ENCODE results near the gene FOXJ1.
A peak's percentile ranks its signal among the peaks of the same experiment; 100 is the strongest.

The FOXJ1 gene

GRCh38 chr17:76122431-76123190, 18.4 kb downstream of the FOXJ1 start:
- no peak for DNase-seq

DNA sequence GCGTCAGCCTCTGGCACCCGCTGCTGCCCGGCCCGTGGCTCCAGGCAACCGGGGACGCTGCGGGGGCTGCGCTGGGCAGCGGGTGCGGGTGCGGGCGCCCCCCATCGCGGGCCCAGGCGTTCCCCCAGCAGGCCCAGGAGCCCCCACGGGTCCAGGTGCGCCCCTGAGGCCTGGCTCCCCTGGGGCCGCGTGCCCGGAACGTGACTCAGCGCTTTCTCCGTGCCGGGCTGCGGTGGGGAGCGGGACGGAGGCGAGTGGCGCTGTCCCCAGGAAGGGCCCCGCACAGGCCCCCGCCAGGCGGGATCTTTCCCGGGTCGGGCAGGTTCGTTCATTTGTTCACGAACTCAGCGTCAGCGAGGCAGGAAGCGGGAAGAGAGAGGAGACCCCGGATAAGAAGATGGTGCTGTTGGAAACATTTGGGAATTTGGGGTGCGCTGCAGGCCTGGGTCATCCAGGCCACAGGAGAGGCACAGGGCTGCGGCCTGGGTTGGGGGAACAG, 19.1 kb downstream of the FOXJ1 start:
- DNase-seq = peak; percentile 55

- no peak for DNase-seq
Observed at GRCh38 chr17:76120658-76121008, 20.4 kb downstream of the FOXJ1 start.

- DNase-seq = no peak
Observed at GRCh38 chr17:76119409-76120371, 21.4 kb downstream of the FOXJ1 start.

DNA sequence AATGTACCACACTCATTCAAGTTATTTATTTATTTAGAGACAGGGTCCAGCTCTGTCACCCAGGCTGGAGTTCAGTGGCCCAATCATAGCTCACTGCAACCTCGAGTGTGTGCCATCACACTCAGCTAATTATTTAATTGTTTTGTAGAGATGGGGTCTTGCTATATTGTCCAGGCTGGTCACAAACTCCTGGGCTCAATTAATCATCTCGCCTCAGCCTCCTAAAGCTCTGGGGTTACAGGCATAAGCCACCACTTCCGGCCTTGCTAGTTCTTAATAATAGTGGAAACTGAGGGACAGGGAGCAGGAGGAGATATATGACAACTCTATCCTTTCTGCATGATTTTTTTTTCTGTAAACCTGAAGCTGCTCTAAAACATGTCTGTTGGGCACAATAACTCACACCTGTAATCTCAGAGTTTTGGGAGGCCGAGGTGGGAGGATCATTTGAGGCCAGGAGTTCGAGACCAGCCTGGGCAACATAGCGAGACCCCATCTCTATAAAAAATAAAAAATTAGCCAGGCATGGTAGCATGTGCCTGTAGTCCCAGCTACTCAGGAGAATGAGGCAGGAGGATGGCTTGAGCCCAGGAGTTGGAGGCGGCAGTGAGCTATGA, 25.8 kb downstream of the FOXJ1 start:
- no peak for DNase-seq

GRCh38 chr17:76111956-76112355, 29.1 kb downstream of the FOXJ1 start:
- DNase-seq = peak; percentile 67

DNA sequence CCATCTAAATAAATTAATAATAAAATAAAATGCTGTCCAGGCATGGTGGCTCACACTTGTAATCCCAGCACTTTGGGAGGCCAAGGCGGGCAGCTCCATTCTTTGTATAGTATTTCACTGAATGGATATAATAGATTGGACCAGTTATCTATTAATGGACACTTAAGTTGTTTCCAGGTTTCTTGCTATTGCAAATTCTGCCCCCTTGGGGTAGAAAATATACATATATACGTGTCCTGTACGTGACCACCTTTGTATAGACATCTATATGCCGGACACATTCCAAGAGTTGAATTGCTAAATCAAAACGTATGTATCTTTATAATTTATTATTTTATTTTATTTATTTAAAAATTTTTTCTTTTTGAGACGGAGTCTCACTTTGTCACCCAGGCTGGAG, 33.5 kb downstream of the FOXJ1 start:
- DNase-seq = no peak

DNA sequence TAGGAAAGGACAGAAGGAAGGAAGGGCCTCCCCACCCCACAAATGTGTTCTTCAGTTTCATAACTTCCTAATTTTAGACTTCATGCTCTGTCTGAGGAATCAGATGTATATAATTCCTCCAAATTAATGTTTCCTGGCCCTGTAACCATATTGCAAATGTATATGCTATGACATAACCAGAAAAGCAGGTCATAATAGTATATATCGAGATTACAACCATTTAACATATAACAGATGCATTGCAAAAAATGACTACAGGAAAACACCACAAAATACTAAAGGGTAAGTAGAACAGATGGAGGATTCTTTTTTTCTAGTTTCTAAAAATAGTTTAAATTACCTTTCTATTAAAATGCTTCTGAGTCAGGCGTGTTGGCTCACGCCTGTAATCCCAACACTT, 34.3 kb downstream of the FOXJ1 start:
- DNase-seq = peak; percentile 70

GRCh38 chr17:76104896-76105231, 36.2 kb downstream of the FOXJ1 start:
- no peak for DNase-seq

DNA sequence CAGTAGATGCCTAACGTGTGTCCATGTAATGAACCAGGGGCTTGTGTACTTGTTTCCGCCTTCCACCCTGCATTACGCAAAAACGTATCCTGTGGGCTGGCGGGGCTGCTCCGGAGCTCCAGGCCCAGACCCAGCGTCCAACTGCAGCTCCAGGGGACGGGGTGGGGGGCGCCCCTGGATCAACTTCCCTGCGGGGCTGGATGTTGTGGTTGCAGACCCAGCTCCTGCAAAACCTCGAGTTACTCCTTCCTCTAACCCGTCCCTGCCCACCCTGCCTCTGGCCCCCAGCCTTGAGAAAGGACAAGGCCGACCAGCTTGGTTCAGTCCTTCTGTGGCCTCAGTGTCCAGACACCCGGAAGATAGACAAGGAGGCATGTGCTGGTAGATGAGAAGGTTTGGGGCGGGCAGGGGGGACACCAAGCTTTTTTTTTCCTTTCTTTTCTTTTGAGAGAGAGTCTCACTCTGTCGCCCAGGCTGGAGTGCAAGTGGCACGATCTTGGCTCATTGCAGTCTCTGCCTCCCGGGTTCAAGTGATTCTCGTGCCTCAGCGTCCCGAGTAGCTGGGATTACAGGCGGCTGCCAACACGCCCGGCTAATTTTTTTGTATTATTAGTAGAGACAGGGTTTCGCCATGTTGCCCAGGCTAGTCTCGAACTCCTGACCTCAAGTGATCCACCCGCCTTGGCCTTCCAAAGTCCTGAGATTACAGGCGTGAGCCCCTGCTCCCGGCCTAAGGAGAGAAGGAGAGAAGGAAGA, 36.7 kb downstream of the FOXJ1 start:
- DNase-seq = no peak

- peak; percentile 90 for DNase-seq
Observed at GRCh38 chr17:76103274-76104139, 37.5 kb downstream of the FOXJ1 start, which contains the start of gene EXOC7. Gene EXOC7, minus strand, starts transcription at chr17:76103787. Its CDS starts 95 bp downstream, at chr17:76103692.

- no peak for DNase-seq
Observed at GRCh38 chr17:76102944-76103273, 38.1 kb downstream of the FOXJ1 start.

- DNase-seq = no peak
Observed at GRCh38 chr17:76097716-76098295, 43.2 kb downstream of the FOXJ1 start.

DNA sequence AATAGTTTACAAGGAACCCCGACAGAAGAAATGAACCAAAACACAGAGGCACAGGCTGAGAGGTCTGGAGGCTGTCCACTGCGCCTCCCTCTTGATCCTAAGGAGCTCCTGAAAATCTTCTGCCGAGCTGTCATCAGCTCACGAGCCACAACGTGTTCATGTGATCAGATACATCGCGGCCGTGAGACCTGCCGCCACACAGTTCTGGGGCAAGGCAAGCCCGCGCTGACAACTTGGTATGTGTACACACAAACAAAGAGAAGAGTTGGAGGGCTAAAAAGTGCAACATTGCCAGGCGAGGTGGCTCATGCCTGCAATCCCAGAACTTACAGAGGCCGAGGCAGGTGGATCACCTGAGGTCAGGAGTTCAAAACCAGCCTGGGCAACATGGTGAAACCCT, 45.1 kb downstream of the FOXJ1 start:
- DNase-seq = no peak

DNA sequence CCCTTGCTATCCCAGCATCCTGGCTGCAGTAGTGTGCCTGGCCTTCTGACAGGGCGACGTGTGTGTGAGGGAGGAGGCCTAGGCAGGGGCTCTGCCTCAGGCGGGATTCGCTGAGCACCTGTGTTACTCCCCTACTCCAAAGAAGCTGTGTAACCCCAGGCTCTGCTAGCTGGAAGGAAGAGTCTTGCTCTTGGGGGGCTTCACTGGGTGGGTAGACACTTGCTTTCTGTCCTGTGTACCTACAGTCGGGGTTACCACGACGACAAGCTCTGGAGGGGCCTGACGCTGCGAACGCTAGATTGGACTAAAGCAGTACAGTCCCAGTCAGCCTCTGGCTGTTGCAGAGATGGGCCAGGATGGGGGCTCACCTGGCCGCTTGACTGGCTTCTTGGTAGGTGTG, 47.0 kb downstream of the FOXJ1 start:
- DNase-seq = no peak

GRCh38 chr17:76092526-76093413, 48.3 kb downstream of the FOXJ1 start:
- no peak for DNase-seq

GRCh38 chr17:76091526-76092286, 49.3 kb downstream of the FOXJ1 start:
- no peak for DNase-seq

GRCh38 chr17:76090517-76091129, 50.4 kb downstream of the FOXJ1 start:
- DNase-seq = no peak

All from fibroblast of skin of right biceps (primary cell).